Mesodermal cell (in vitro differentiated cells): ENCODE data around the gene GPR108.
"Not testable (repeated sequence)": the region's sequence is repeated elsewhere in the genome, so short reads cannot be mapped to it uniquely, and the experiment has no call there.

ENCODE experiments used
- H3K27ac ChIP-seq: 2 replicates; pipeline ENCODE4 v1.7.0; 2013; ENCODE audit warnings: mild to moderate bottlenecking, low read depth, low read length, moderate library complexity; ENCODE audit not compliant: severe bottlenecking
- H3K36me3 ChIP-seq: 2 replicates; pipeline ENCODE4 v1.7.1; 2013; ENCODE audit warnings: mild to moderate bottlenecking, low read length, moderate library complexity; ENCODE audit not compliant: control insufficient read depth, insufficient read depth
- H3K4me1 ChIP-seq: one replicate; pipeline ENCODE4 v1.7.1; 2013; ENCODE audit warnings: mild to moderate bottlenecking, low read length; ENCODE audit not compliant: insufficient read depth, control insufficient read depth, poor library complexity, severe bottlenecking
- H3K4me3 ChIP-seq: 2 replicates; pipeline ENCODE4 v1.7.0; 2013; ENCODE audit warnings: low read length, control low read depth, mild to moderate bottlenecking; ENCODE audit not compliant: insufficient read depth, poor library complexity, severe bottlenecking; ENCODE audit errors: extremely low read depth
- H3K9me3 ChIP-seq: 2 replicates; pipeline ENCODE4 v1.7.1; 2013; ENCODE audit warnings: mild to moderate bottlenecking, low read length, moderate library complexity; ENCODE audit not compliant: control insufficient read depth
- WGBS, 2 experiments: methylation state at CpG; one replicate each; pipeline ENCODE4 v1.1.5; 2013; ENCODE audit warnings: missing lambda C conversion rate in 2 of 2; ENCODE audit not compliant: insufficient coverage in 2 of 2; 5-methylcytosine and 5-hydroxymethylcytosine counted together

GPR108 gene

DNA sequence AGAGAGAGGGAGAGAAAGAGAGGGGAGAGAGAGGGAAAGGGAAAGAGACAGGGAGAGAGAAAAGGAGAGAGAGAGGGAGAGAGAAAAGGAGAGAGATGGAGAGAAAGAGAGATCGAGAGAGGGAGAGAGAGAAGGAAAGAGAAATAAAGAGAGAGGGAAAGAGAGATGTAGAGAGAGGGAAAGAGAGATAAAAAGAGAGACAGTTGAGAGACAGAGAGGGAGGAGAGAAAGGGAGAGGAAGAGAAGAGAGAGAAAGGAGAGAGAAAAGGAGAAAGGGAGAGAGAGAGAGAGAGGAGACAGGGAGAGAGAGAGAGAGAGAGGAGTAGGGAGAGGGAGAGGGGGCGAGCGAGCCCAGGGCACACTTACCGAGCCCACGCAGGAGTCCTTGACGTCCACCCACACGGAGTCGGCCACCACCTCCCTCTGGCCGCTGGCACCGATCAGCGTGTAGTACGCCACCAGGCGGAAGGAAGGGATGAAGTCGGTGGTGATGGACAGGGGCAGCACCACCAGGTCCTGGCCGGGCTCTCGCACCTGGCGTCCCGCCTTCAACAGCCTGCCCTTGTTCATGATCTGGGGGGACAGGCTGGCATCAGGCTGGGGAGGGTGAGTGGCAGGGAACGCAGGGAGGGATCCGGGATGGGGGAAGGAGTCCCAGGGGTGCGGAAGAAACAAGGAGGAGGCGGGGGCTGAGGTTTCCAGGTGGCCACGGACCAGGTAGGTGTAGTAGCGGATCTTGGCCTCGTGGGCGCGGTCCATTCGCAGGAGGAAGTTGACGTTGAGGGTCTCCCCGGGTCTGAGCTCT, 26.9 kb downstream of the GPR108 start:
- Histone ChIP-seq H3K4me3 (no peak overlapping the region), H3K9me3 (no peaks in the 10 kb centered on the region), H3K4me1 (no peaks in the 10 kb centered on the region), H3K36me3 (no peaks in the 10 kb centered on the region), H3K27ac (no peak overlapping the region)
- WGBS, 2 experiments, result 32 to 38% methylated on average over 19 to 23 of the region's 30 CpGs

DNA sequence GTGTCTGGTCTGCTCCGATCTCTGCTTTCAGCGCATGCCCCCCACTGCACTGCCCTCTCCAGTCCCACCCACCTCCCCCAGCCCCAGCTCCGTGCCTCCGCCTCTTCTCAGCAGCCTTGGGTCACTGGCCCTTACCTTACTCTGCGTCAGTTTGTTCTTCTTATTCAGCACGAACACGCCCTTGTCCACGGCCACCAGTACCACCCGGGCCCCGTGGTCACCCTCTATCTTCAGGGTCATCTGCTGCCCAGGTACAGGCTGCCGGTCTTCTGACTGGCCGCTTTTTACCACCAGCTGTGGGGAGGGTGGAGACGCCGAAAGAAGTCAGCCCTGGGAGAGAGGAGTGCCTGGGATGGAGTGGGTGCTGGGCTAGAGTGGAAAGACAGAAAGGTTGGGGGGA, 27.8 kb downstream of the GPR108 start:
- H3K9me3 ChIP-seq, result no peaks in the 10 kb centered on the region
- WGBS, 2 experiments, result 43 to 52% methylated on average over 4 to 14 of the region's 14 CpGs
- H3K36me3 ChIP-seq, result no peaks in the 10 kb centered on the region
- no peak overlapping the region for H3K27ac ChIP-seq
- H3K4me1 ChIP-seq, result no peaks in the 10 kb centered on the region
- H3K4me3 ChIP-seq, result no peak overlapping the region

DNA sequence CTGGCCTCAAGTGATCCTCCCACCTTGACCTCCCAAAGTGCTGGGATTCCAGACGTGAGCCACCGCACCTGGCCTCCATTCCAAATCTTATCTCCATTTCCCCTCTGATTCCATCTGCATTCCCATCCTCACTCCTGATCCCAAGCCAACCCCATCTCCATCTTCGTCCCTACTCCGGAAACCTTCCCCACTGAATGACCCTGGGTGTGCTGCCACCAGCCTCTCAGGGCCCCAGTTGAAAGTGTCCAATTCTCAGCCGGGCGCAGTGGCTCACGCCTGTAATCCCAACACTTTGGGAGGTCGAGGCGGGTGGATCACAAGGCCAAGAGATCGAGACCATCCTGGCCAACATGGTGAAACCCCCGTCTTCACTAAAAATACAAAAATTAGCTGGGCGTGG, 28.5 kb downstream of the GPR108 start:
- H3K36me3 ChIP-seq, H3K9me3 ChIP-seq, H3K4me3 ChIP-seq, H3K4me1 ChIP-seq, H3K27ac ChIP-seq: not testable (repeated sequence)
- WGBS, 2 experiments, result 86 to 93% methylated on average over 9 to 12 of the region's 12 CpGs

DNA sequence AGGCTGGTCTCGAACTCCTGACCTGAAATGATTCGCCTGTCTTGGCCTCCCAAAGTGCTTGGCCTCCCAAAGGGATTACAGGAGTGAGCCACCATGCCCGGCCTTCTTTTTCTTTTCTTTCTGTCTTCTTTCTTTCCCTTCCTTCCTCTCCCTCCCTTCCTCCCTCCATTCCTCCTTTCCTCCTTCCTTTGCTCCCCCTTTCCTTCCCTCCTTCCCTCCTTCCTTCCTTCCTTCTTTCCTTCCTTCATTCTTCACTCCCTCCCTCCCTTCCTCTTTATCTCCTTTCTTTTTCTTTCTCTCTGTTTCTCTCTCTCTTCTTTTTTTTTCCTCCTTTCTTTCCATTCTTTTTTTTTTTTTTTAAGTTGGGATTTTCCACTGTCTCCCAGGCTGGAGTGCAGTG, 29.0 kb downstream of the GPR108 start:
- no peak overlapping the region for H3K4me3 ChIP-seq
- H3K4me1 ChIP-seq, result no peaks in the 10 kb centered on the region
- no peaks in the 10 kb centered on the region for H3K9me3 ChIP-seq
- no peaks in the 10 kb centered on the region for H3K36me3 ChIP-seq
- 85 to 100% methylated on average over 2 to 3 of the region's 3 CpGs for WGBS, 2 experiments
- H3K27ac ChIP-seq, result no peak overlapping the region

DNA sequence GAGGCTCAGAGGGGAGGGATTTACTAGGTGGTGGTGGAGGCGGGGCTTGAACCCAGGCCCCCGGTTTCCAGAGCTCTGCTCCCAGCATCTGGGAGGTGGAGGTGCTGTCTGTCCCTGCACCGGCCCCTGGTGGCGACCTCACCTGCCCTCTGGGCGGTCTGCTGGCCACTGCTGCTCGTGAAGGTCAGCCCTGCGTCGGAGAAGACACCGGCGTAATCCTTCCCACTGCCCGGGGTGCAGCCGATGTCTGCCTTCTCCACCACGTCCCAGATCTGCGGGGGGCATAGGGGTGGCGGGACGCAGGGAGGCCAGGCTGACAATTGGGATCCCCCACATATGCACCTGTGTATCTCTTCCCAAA, 29.7 kb downstream of the GPR108 start:
- Histone ChIP-seq H3K27ac (no peak overlapping the region), H3K9me3 (no peaks in the 10 kb centered on the region), H3K36me3 (no peaks in the 10 kb centered on the region), H3K4me1 (no peaks in the 10 kb centered on the region), H3K4me3 (no peak overlapping the region)
- WGBS, 2 experiments, result 83 to 89% methylated on average over 14 to 16 of the region's 16 CpGs

DNA sequence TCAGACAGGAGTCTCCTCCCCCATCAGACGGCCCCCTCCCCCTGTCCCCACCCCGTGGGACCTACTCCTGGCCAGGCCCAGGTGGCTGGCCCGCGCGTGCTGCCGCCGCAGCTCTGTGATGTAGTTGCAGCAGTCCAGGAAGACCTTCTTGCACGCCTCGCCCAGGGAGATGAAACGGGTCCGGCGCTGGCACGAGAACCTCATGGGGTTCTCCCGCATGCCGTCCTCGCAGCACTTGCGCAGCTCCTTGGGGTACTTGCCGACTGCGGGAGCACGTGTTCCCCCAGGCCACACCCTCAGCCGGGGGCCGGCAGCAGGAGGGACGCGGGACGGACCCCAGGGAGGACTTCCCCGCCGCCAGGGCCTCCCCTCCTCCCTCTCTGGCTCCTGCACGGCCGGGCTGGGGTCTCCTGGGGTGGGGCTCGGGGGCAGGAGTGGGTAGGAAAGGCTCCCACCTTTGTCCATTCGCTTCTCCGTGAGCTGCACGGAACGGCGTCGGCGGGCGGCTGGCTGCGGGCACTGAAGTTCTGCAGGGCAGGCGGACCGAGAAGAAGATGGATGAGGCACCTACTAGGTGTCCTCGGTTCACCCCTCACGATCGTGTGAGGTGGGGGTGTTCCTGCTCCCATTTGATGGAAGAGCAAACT, 30.2 kb downstream of the GPR108 start:
- no peak overlapping the region for H3K4me3 ChIP-seq
- H3K4me1 ChIP-seq, result no peaks in the 10 kb centered on the region
- H3K9me3 ChIP-seq, result no peaks in the 10 kb centered on the region
- WGBS, 2 experiments, result 89 to 94% methylated on average over 31 of the region's 44 CpGs
- no peaks in the 10 kb centered on the region for H3K36me3 ChIP-seq
- no peak overlapping the region for H3K27ac ChIP-seq

DNA sequence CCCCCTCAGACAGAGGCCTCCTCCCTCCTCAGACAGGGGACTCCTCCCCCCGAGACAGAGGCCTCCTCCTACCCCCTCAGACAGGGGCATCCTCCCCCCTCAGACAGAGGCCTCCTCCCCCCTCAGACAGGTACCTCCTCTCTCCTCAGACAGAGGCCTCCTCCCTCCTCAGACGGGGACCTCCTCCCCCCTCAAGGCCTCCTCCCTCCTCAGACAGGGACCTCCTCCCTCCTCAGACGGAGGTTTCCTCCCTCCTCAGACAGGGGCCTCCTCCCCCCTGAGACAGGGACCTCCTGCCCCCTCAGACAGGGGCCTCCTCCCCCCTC, 30.8 kb downstream of the GPR108 start:
- WGBS, 2 experiments, result 64% methylated on average over 2 of the region's 3 CpGs; no CpG with 5 or more reads in 1 of the 2 experiments
- Histone ChIP-seq H3K27ac (no peak overlapping the region), H3K4me1 (no peaks in the 10 kb centered on the region), H3K9me3 (no peaks in the 10 kb centered on the region), H3K36me3 (no peaks in the 10 kb centered on the region), H3K4me3 (no peak overlapping the region)

DNA sequence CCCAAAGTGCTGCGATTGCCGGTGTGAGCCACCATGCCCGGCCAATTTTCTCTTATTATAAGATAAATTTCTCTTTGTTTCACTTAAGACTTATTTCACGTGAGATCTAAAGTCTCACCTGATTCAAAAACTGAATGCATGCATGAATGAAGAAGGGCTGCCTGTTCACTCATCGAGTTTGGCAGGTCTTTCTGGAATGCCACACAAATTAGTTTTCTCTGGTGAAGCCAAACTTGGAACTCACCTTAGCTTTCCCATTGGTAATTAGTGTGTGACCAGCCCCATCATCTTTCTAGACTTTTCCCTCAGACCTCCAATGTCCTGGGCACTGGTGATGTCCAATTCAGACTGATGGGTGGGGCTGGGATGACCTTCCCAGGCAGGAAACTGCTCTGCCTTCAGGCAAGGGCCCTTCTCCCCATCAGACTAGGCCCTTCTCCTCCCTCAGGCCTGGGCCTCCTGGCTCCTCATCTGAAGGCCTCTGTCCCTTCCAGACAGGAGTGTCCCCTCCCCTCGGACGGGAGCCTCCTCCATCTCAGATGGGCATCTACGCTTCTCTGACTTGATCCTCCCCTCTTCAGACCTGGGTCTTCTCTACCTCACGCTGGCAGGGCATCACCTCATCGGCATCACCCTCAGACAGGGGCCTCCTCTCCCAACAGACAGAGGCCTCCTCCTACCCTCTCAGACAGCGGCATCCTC, 31.3 kb downstream of the GPR108 start:
- Histone ChIP-seq H3K4me1 (no peaks in the 10 kb centered on the region), H3K27ac (no peak overlapping the region), H3K9me3 (no peaks in the 10 kb centered on the region), H3K4me3 (no peak overlapping the region), H3K36me3 (no peaks in the 10 kb centered on the region)
- WGBS, 2 experiments, result 79 to 87% methylated on average over 6 to 8 of the region's 11 CpGs

DNA sequence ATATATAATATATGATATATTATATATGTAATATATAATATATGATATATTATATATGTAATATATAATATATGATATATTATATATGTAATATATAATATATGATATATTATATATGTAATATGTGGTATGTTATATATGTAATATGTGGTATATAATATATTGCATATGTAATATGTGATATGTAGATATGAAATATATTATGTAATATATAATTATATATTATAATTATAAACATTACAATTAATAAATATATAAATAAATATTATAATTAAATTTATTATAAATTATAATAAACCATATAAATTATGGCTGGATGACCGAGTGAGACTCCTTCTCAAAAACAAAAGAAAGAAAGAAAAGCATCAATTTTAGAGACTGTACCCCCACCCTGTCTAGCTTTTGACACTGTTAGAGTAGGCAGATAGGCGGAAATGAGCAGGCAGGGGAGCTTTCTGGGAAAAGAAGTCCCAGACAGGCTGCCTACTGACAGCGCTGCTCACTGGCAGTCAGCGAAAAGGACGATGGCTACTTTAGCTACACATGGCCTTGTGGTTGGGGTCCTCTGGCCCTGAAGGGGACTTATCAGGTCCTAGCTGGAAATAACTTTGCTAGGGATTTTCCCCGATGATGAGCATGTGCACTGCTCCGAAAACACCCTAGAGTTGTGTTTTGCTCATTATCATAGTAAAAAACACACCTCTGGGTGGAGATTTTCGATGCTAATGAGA, 36.6 kb downstream of the GPR108 start:
- H3K36me3 ChIP-seq, result no peaks in the 10 kb centered on the region
- WGBS, 2 experiments, result 79 to 93% methylated on average over 5 of the region's 8 CpGs

DNA sequence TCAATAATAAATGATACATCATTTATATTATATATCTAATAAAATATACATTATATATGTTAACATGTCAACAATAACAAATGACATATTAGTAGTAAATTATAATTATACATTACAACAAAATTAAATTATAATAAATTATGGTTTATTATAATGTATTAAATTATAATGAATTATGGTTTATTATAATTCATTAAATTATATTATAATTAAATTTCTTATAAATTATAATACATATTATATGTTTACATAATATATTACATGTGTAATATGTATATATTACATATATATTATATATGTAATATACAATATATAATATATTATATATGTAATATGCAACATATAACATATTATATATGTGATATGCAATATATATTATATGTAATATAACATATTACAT, 37.4 kb downstream of the GPR108 start:
- Histone ChIP-seq H3K27ac (no peak overlapping the region), H3K36me3 (no peaks in the 10 kb centered on the region), H3K4me1 (no peaks in the 10 kb centered on the region), H3K4me3 (no peak overlapping the region), H3K9me3 (no peaks in the 10 kb centered on the region)

More for the DNA sequence above, 36.6 kb downstream of the GPR108 start:
- Histone ChIP-seq H3K9me3 (no peaks in the 10 kb centered on the region), H3K4me3 (no peak overlapping the region), H3K27ac (no peak overlapping the region), H3K4me1 (no peaks in the 10 kb centered on the region)
